Spleen (tissue), 11 donors: ENCODE results near the gene AKAP9. TPM values are rescaled to one million over a fixed set of nuclear protein-coding genes. Genes with fewer than 3 reads are reported as not detected.
"Not testable (repeated sequence)": the region's sequence is repeated elsewhere in the genome, so short reads cannot be mapped to it uniquely, and the experiment has no call there.

Source experiments
- DNase-seq: peaks from one replicate; pipeline ENCODE4 v3.0.0-alpha.2; 2020
- H3K27ac ChIP-seq, 8 donors: fragments of 200-600 bp; sonication (generic) in 7 of 8; 1 replicate in 4 of 8; 2 replicates in 4 of 8; pipeline versions ENCODE4 v1.5.0 to v1.8.0; 2016 to 2021; ENCODE audit warnings: inconsistent platforms in 4 of 8, mild to moderate bottlenecking in 4 of 8, moderate library complexity in 1 of 8
- H3K27me3 ChIP-seq, 7 donors: fragments of 200-600 bp; sonication (generic) in 6 of 7; replicated peaks in 1 of 7; 1 replicate in 4 of 7; 2 replicates in 3 of 7; pipeline versions ENCODE4 v1.5.0 to v1.8.0; 2016 to 2021; ENCODE audit warnings: inconsistent platforms in 3 of 7, mild to moderate bottlenecking in 1 of 7
- H3K36me3 ChIP-seq, 6 donors: fragments of 200-600 bp; sonication (generic) in 5 of 6; 1 replicate in 4 of 6; 2 replicates in 2 of 6; pipeline versions ENCODE4 v1.5.0 to v1.8.0; 2016 to 2021; ENCODE audit warnings: inconsistent platforms in 2 of 6
- H3K4me1 ChIP-seq, 6 donors: fragments of 200-600 bp; sonication (generic) in 5 of 6; 1 replicate in 3 of 6; 2 replicates in 3 of 6; pipeline versions ENCODE4 v1.5.0 to v1.8.0; 2016 to 2021; ENCODE audit warnings: inconsistent platforms in 3 of 6
- H3K4me3 ChIP-seq, 8 donors: fragments of 200-600 bp; sonication (generic) in 7 of 8; 1 replicate in 4 of 8; 2 replicates in 4 of 8; pipeline versions ENCODE4 v1.5.0 to v1.8.0; 2016 to 2021; ENCODE audit warnings: inconsistent platforms in 4 of 8, mild to moderate bottlenecking in 4 of 8, moderate library complexity in 2 of 8
- H3K9me3 ChIP-seq, 8 donors: fragments of 200-600 bp; sonication (generic) in 7 of 8; 1 replicate in 4 of 8; 2 replicates in 4 of 8; pipeline versions ENCODE4 v1.5.0 to v1.8.0; 2016 to 2021; ENCODE audit warnings: inconsistent platforms in 4 of 8
- POLR2A ChIP-seq, 3 donors: fragments of 450-650 bp; IDR thresholded peaks; one replicate each; pipeline ENCODE4 v1.5.1; 2017; ENCODE audit warnings: antibody characterized with exemption in 3 of 3, mild to moderate bottlenecking in 1 of 3
- POLR2AphosphoS5 ChIP-seq, 3 donors: sonication (generic); formaldehyde crosslinking; IDR thresholded peaks; one replicate each; pipeline ENCODE4 v1.5.1; 2017; ENCODE audit warnings: antibody characterized with exemption in 3 of 3
- WGBS, 5 donors: extraction: QIAGEN DNeasy Blood & Tissue Kit in 3 of 5; methylation state at CpG; one replicate each; pipeline versions ENCODE4 v1.1.5 to v1.1.7; 2013 to 2018; 5-methylcytosine and 5-hydroxymethylcytosine counted together
- intact Hi-C: fragments of 100-400 bp; cut with DNase I; formaldehyde crosslinking; loops from one replicate; pipeline ENCODE4 v1.15.0; 2023; ENCODE audit warnings: low total_unique reads
- polyA plus RNA-seq, 3 donors: library from polyadenylated mRNA; stranded (reverse); fragments of 200-250 nt; gene quantifications; one replicate each; pipeline ENCODE4 v1.2.1, GENCODE V29; 2013
- total RNA-seq, 7 donors: library from RNA; depleted of rRNA in 3 of 7; stranded (reverse); fragments of >200 nt in 3 of 7; fragmentation: NEBNext Ultra II Directional in 4 of 7; extraction: Animal tissue kit (Norgen Biotek cat#: 25700) in 4 of 7; gene quantifications; one replicate each; pipeline versions ENCODE4 v1.1.0 to v1.2.1, GENCODE V29; 2016 to 2021
- TF ChIP-seq, protein P1 (sequence below), 11 experiments: fragments of 200-600 bp in 7 of 11; fragments of 450-650 bp in 4 of 11; sonication (generic) in 4 of 11; IDR thresholded peaks in 8 of 11; conservative IDR thresholded peaks in 3 of 11; 1 replicate in 7 of 11; 2 replicates in 4 of 11; pipeline versions ENCODE4 v1.4.0 to v1.8.0; 2016 to 2021; ENCODE audit warnings: antibody characterized with exemption in 11 of 11, inconsistent platforms in 4 of 11, mild to moderate bottlenecking in 1 of 11
- donor health status: healthy with polysubstance abuse.
- donor health status: DM: no; HTN: no; CAD: no; lungs with moderate emphysema.
- donor health status: DM: no; HTN: no; CAD: no.
- donor health status: Bipolar disorder and iron deficiency.
- donor health status: healthy.
- donor health status: DM: no; HTN: no; CAD: no.
- donor health status: DM: yes; HTN: yes; CAD: no.

Gene AKAP9
- total and polyA plus RNA-seq, 10 donors = 7.5 to 100 (median 68.5) TPM

DNA sequence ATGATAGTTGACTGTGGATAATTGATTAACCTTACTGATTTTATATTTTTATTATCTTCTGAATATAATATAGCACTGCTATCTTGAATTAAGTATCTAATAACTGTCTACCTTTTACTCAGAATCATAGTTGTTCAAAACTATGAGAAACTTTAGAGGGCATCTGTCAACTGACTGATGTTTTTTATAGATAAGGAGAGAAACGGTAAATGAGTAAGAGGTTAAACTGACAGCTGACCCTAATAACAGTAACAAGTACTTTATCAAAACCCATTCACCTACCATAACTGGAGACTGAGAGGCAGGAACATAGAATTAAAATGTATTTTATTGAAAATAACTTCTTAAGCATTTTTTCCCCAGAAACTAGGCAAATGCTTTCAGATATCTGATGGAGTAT, 131.5 kb downstream of the AKAP9 start:
- no peak overlapping the region for H3K4me3 ChIP-seq
- no peak overlapping the region for H3K27ac ChIP-seq
- intact Hi-C loops = no loop called here
- TF ChIP-seq POLR2A (IDR thresholded peaks at IDR 0.05) (no peak), POLR2AphosphoS5 (IDR thresholded peaks at IDR 0.05) (no peak)
- TF ChIP-seq, protein P1, sequence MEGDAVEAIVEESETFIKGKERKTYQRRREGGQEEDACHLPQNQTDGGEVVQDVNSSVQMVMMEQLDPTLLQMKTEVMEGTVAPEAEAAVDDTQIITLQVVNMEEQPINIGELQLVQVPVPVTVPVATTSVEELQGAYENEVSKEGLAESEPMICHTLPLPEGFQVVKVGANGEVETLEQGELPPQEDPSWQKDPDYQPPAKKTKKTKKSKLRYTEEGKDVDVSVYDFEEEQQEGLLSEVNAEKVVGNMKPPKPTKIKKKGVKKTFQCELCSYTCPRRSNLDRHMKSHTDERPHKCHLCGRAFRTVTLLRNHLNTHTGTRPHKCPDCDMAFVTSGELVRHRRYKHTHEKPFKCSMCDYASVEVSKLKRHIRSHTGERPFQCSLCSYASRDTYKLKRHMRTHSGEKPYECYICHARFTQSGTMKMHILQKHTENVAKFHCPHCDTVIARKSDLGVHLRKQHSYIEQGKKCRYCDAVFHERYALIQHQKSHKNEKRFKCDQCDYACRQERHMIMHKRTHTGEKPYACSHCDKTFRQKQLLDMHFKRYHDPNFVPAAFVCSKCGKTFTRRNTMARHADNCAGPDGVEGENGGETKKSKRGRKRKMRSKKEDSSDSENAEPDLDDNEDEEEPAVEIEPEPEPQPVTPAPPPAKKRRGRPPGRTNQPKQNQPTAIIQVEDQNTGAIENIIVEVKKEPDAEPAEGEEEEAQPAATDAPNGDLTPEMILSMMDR (IDR thresholded peaks at IDR 0.05 in 8 of 11, conservative IDR thresholded peaks at IDR 0.05 in 3 of 11) = no peak
- H3K27me3 ChIP-seq = no peaks in the 10 kb centered on the region
- H3K4me1 ChIP-seq = no peaks in the 10 kb centered on the region
- no peaks in the 10 kb centered on the region for H3K9me3 ChIP-seq
- WGBS, 5 donors = 77 to 88% (median 80%) methylated on average over 1 of the region's 1 CpG
- no peak for DNase-seq
- peaks cover 0 to 93% (median 22%) of the 10 kb centered on the region in 6 donors for H3K36me3 ChIP-seq

GRCh38 chr7:92072708-92073107, 132.0 kb downstream of the AKAP9 start:
- TF ChIP-seq POLR2A (IDR thresholded peaks at IDR 0.05) = no peak
- TF ChIP-seq POLR2AphosphoS5 (IDR thresholded peaks at IDR 0.05) = no peak
- TF ChIP-seq, protein P1 (IDR thresholded peaks at IDR 0.05 in 8 of 11, conservative IDR thresholded peaks at IDR 0.05 in 3 of 11) = no peak
- DNase-seq = no peak
- no peak overlapping the region for H3K27ac ChIP-seq
- intact Hi-C loops = no loop called here
- 95 to 99% (median 96%) methylated on average over 3 of the region's 3 CpGs for WGBS, 5 donors
- H3K27me3 ChIP-seq = no peaks in the 10 kb centered on the region
- no peaks in the 10 kb centered on the region for H3K9me3 ChIP-seq
- H3K4me1 ChIP-seq = no peaks in the 10 kb centered on the region
- H3K4me3 ChIP-seq = no peak overlapping the region
- peaks cover 0 to 93% (median 21%) of the 10 kb centered on the region in 6 donors for H3K36me3 ChIP-seq

- Histone ChIP-seq H3K9me3 (no peaks in the 10 kb centered on the region), H3K27ac (no peak overlapping the region), H3K4me1 (no peaks in the 10 kb centered on the region), H3K36me3 (peaks cover 0 to 97% (median 39%) of the 10 kb centered on the region in 6 donors), H3K4me3 (no peak overlapping the region), H3K27me3 (no peaks in the 10 kb centered on the region)
- DNase-seq = no peak
- intact Hi-C loops = no loop called here
- WGBS, 5 donors = 85 to 92% (median 91%) methylated on average over 4 of the region's 4 CpGs
- TF ChIP-seq, protein P1 (IDR thresholded peaks at IDR 0.05 in 8 of 11, conservative IDR thresholded peaks at IDR 0.05 in 3 of 11) = no peak
- no peak for TF ChIP-seq POLR2A (IDR thresholded peaks at IDR 0.05)
- no peak for TF ChIP-seq POLR2AphosphoS5 (IDR thresholded peaks at IDR 0.05)
These were observed 134.9 kb downstream of the AKAP9 start for GRCh38 chr7:92075455-92076158.

DNA sequence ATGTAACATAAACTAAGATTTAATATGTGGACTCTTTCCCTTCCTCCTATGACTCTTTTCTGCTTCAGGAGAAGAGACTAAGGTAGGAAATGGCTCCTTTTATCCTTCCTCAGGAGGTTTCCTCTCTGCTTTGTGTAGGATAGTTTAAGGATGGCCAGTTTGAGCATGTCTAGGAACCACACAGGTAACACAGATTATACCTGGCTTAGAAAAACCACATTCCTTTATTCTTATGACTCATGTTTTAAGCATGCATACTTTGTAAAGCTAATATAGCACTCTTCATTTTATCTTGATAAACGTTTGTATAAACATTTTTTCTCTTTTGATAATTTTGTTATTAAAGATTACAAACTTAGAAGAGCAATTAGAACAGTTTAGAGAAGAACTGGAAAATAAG, 135.8 kb downstream of the AKAP9 start:
- Histone ChIP-seq H3K36me3 (peaks cover 0 to 96% (median 41%) of the 10 kb centered on the region in 6 donors), H3K4me1 (no peaks in the 10 kb centered on the region), H3K9me3 (no peaks in the 10 kb centered on the region), H3K4me3 (no peak overlapping the region), H3K27ac (no peak overlapping the region), H3K27me3 (no peaks in the 10 kb centered on the region)
- no peak for DNase-seq
- WGBS, 5 donors = 55 to 78% (median 66%) methylated on average over 1 of the region's 1 CpG
- intact Hi-C loops = no loop called here
- TF ChIP-seq POLR2A (IDR thresholded peaks at IDR 0.05) (no peak), POLR2AphosphoS5 (IDR thresholded peaks at IDR 0.05) (no peak)

DNA sequence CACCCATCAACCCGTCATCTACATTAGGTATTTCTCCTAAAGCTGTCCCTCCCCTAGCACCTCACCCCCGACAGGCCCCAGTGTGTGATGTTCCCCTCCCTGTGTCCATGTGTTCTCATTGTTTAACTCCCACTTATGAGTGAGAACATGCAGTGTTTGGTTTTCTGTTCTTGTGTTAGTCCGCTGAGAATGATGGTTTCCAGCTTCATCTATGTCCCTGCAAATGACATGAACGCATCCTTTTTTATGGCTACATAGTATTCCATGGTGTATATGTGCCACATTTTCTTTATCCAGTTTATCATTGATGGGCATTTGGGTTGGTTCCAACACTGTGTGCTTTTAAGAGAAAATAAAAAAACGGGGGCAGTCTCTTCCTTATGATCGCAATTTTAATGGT, 143.3 kb downstream of the AKAP9 start:
- H3K4me3 ChIP-seq, H3K9me3 ChIP-seq, H3K27ac ChIP-seq, intact Hi-C loops, DNase-seq, H3K27me3 ChIP-seq, H3K4me1 ChIP-seq: not testable (repeated sequence)
- whole genome bisulfite sequencing, 5 donors = 96 to 98% (median 98%) methylated on average over 6 of the region's 6 CpGs
- peaks cover 0 to 99% (median 70%) of the 10 kb centered on the region in 6 donors for H3K36me3 ChIP-seq
